Adipose tissue (tissue), 3 donors: ENCODE measurements around the gene IFNGR1. TPM values are rescaled to one million over a fixed set of nuclear protein-coding genes. Genes with fewer than 3 reads are reported as not detected.
"Not testable (repeated sequence)": the region's sequence is repeated elsewhere in the genome, so short reads cannot be mapped to it uniquely, and the experiment has no call there.

Source experiments
- H3K27ac ChIP-seq: one replicate; pipeline ENCODE4 v1.5.1; 2013; ENCODE audit warnings: low read depth, low read length
- WGBS, 3 donors: extraction: QIAGEN DNeasy Blood & Tissue Kit; methylation state at CpG; one replicate each; pipeline ENCODE4 v1.1.7; 2013; 5-methylcytosine and 5-hydroxymethylcytosine counted together
- polyA plus RNA-seq, 3 donors: library from polyadenylated mRNA; stranded (reverse); fragments of 200-250 nt; gene quantifications; one replicate each; pipeline ENCODE4 v1.2.3, GENCODE V29; 2013
- donor health status: healthy with polysubstance abuse.
- donor health status: Bipolar disorder and iron deficiency.
- donor health status: healthy.

IFNGR1 gene
- polyA plus RNA-seq: 100 to 1,000 TPM in 1 of 3 donors, 10 to 100 TPM in 2; 34.5 to 130 (median 76.4) TPM

- 0 to 1% (median 1%) methylated on average over 51 to 64 of the region's 64 CpGs for WGBS, 3 donors
- H3K27ac ChIP-seq: peak within 1 kb of the TSS; percentile 99
Measured at GRCh38 chr6:137218917-137219663, at the start of gene IFNGR1. TSS of gene IFNGR1 (minus strand) at chr6:137219385. CDS start at chr6:137219327, 58 bp downstream.

- 83 to 93% (median 89%) methylated on average over 3 of the region's 3 CpGs for WGBS, 3 donors
- no peak overlapping the region for H3K27ac ChIP-seq
Measured at GRCh38 chr6:137268911-137269310, 49.7 kb upstream of the IFNGR1 start.

GRCh38 chr6:137266309-137266586 is 47.1 kb upstream of the IFNGR1 start:
- no peak overlapping the region for H3K27ac ChIP-seq
- 65 to 85% (median 68%) methylated on average over 4 of the region's 4 CpGs for WGBS, 3 donors

- 51 to 61% (median 52%) methylated on average over 7 of the region's 7 CpGs for WGBS, 3 donors
Measured at GRCh38 chr6:137265561-137266308, 46.5 kb upstream of the IFNGR1 start.

GRCh38 chr6:137264311-137265075 is 45.3 kb upstream of the IFNGR1 start:
- no peak overlapping the region for H3K27ac ChIP-seq
- 63 to 68% (median 65%) methylated on average over 5 of the region's 5 CpGs for WGBS, 3 donors

More at GRCh38 chr6:137265561-137266308, 46.5 kb upstream of the IFNGR1 start:
- no peak overlapping the region for H3K27ac ChIP-seq

GRCh38 chr6:137261761-137262160 is 42.6 kb upstream of the IFNGR1 start:
- no peak overlapping the region for H3K27ac ChIP-seq

GRCh38 chr6:137261361-137261760 is 42.2 kb upstream of the IFNGR1 start:
- no peak overlapping the region for H3K27ac ChIP-seq
- 46 to 65% (median 58%) methylated on average over 3 of the region's 3 CpGs for WGBS, 3 donors

GRCh38 chr6:137260217-137260616 is 41.0 kb upstream of the IFNGR1 start:
- 77 to 90% (median 78%) methylated on average over 6 of the region's 6 CpGs for WGBS, 3 donors

GRCh38 chr6:137259349-137259748 is 40.2 kb upstream of the IFNGR1 start:
- H3K27ac ChIP-seq: no peak overlapping the region

More at GRCh38 chr6:137260217-137260616, 41.0 kb upstream of the IFNGR1 start:
- peak overlapping the region; percentile 13 for H3K27ac ChIP-seq

- WGBS, 3 donors: 71 to 95% (median 72%) methylated on average over 3 of the region's 3 CpGs
- no peak overlapping the region for H3K27ac ChIP-seq
Measured at GRCh38 chr6:137258170-137258569, 39.0 kb upstream of the IFNGR1 start.

GRCh38 chr6:137256350-137257103 is 37.3 kb upstream of the IFNGR1 start:
- no peak overlapping the region for H3K27ac ChIP-seq
- WGBS, 3 donors: 88 to 97% (median 96%) methylated on average over 1 of the region's 1 CpG

GRCh38 chr6:137254966-137255365 is 35.8 kb upstream of the IFNGR1 start:
- WGBS, 3 donors: 79 to 92% (median 80%) methylated on average over 1 of the region's 1 CpG
- H3K27ac ChIP-seq: no peak overlapping the region

- 74 to 84% (median 82%) methylated on average over 2 of the region's 2 CpGs for WGBS, 3 donors
- not testable (repeated sequence) for H3K27ac ChIP-seq
Measured at GRCh38 chr6:137254430-137254829, 35.2 kb upstream of the IFNGR1 start.

- WGBS, 3 donors: 43 to 81% (median 55%) methylated on average over 4 of the region's 4 CpGs
- no peak overlapping the region for H3K27ac ChIP-seq
Measured at GRCh38 chr6:137248702-137249101, 29.5 kb upstream of the IFNGR1 start.

GRCh38 chr6:137247724-137248123 is 28.5 kb upstream of the IFNGR1 start:
- no peak overlapping the region for H3K27ac ChIP-seq

GRCh38 chr6:137246791-137247202 is 27.6 kb upstream of the IFNGR1 start:
- 65 to 95% (median 91%) methylated on average over 1 of the region's 1 CpG for WGBS, 3 donors
- H3K27ac ChIP-seq: no peak overlapping the region

- WGBS, 3 donors: 96 to 97% (median 96%) methylated on average over 4 of the region's 4 CpGs
Measured at GRCh38 chr6:137246164-137246563, 27.0 kb upstream of the IFNGR1 start.

GRCh38 chr6:137241481-137242038 is 22.4 kb upstream of the IFNGR1 start:
- no peak overlapping the region for H3K27ac ChIP-seq
- WGBS, 3 donors: 40 to 58% (median 56%) methylated on average over 3 of the region's 3 CpGs

More at GRCh38 chr6:137246164-137246563, 27.0 kb upstream of the IFNGR1 start:
- H3K27ac ChIP-seq: no peak overlapping the region
